Mesenteric fat pad (tissue), 1 donor: Measurements from ENCODE around the gene FRMD5. TPM values are rescaled to one million over a fixed set of nuclear protein-coding genes. Genes with fewer than 3 reads are reported as not detected.

Source experiments
- DNase-seq: peaks from one replicate; pipeline ENCODE4 v3.0.0-alpha.2; 2020; ENCODE audit warnings: low spot score
- total RNA-seq: library from RNA; stranded (reverse); fragmentation: NEBNext Ultra II Directional; extraction: Animal tissue kit (Norgen Biotek cat#: 25700); gene quantifications from one replicate; pipeline ENCODE4 v1.2.1, GENCODE V29; 2021
- donor health status: DM: yes; HTN: yes; CAD: no.

FRMD5 gene
- total RNA-seq, 1 donor from 2014 or later: 0.13 TPM

GRCh38 chr15:43977072-43977884 lies 217.8 kb downstream of the FRMD5 start:
- no peak for DNase-seq

DNA sequence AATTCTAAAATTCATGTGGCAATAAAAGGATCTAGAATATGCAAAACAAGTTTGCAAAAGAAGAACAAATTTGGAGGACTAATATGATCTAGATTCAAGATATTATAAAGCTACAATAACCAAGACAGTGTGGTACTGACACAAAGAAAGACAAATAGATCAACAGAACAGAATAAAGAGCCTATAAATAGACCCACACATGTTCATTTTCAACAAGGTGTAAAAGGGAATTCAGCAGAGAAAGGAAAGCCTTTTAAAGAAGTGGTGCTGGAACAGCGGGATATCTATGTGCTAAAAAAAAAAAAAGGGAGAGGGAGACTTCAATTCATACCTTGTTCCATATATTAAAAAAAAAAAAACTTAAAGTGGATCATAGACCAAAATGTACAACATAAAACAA lies 219.3 kb downstream of the FRMD5 start:
- no peak for DNase-seq

DNA sequence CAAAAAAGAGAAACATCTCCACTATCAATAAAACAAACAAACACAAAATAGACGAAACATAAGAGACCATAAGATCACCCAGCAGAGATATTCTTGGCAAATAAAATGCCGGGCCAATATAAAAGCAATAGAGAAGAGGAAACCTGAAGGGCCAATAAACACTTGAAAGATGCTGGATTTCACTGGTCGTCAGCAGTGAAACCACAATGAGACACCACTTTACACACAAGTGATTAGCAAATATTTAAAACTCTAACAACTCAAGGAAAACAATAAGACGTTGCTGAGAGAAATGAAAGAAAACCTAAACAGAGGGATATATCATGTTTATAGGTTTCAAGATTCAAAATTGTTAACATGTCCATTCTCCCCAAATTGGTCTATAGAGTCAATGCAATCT lies 219.7 kb downstream of the FRMD5 start:
- DNase-seq: no peak

DNA sequence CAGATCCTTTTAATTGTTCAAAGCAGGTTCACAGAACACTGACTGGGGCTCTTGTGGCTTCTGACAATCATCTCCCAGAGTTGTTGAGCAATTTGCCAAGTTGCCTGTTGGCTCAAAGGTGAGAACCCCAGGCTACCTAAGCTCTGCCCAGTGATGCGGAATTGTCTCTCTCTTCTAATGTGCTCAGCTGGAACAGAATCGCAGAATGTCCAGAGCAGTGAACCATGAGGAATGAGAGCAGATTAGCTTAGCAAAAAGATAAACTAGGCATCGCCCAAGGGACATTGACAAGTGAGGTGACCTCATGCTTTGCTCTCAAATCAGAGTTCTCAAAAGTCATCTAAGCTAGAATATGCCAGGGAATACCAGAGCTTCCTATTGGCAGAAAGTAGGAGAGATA lies 220.2 kb downstream of the FRMD5 start:
- DNase-seq: no peak

GRCh38 chr15:43969802-43970375 lies 225.2 kb downstream of the FRMD5 start:
- no peak for DNase-seq

DNA sequence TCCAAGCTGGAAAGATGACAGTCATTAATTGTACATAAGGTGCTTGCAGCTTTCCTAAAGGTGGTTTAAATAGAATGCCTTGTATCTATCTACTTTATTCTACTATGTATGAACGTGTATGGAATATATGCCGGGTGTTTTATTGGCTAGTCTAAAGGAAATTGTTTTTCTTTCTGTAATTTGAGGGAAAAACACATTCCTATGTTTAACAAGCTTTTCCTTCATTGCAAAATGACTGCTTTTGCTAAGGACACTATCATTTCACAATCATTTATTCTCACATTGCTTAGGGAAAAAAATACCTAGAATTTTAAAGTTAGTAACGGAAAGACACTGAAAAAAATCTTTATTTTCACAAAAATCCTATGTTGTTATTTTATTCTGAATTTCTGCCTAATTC lies 226.5 kb downstream of the FRMD5 start:
- DNase-seq: no peak

DNA sequence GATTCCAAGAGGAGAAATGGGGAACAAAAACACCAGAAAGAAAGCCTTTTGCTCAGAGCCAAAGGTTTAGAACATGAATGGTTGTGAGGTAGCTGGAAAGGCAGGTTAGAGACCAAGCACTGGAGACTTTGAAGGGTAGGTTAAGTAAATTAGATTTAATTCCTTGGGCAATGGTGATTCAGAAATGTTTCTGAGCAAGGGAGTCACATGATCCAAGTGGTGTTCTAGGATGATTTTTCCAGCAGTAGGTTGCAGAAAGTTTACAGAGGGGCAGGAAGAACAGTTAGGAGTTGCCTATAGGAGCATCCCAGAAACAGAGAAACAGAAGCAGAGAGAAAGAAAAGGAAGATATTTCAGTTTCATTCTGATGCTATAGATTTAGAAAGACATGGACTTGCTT lies 228.4 kb downstream of the FRMD5 start:
- no peak for DNase-seq

DNA sequence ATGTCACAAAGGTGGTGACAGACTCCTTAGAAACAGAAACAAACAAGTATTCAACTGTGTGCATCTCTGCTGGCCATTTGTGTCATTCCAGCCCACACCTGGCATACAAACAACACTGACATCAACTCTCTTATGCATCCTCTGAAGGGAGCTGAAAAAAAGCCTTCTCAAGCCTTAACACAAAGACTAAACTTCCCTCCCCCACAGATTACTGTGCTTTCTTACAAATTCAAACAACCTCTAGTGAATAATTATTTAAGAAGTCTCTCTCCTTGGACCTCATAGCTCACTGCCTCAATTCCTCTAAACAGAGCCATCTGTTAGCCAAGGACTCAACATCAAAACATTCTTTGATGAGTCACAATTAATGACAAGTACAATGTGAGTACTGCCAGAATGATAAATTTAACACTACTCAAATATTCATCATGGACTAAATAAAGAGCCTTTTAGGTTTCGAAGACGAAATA lies 236.2 kb downstream of the FRMD5 start:
- no peak for DNase-seq

DNA sequence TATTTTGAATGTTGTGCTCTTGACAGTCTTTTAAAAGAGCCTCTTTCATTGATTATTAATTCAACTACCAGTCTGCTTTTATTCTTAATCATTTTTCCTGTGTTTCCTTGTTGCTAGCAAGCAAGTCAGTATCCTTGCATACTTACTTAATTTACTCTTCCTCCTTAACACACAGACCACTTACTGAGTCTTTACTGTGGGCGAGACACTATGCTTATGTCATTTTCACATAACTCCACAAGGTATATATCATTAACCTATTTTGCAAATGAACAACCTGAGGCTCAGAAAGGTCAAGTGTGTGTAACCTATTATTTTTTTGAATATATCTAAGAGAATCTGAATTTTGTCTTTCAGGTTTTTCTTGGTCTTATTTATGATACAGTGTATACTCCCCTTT lies 237.3 kb downstream of the FRMD5 start:
- no peak for DNase-seq

- DNase-seq: no peak
These were observed 239.9 kb downstream of the FRMD5 start for GRCh38 chr15:43955140-43955539.

GRCh38 chr15:43954181-43954621 lies 240.9 kb downstream of the FRMD5 start:
- no peak for DNase-seq

DNA sequence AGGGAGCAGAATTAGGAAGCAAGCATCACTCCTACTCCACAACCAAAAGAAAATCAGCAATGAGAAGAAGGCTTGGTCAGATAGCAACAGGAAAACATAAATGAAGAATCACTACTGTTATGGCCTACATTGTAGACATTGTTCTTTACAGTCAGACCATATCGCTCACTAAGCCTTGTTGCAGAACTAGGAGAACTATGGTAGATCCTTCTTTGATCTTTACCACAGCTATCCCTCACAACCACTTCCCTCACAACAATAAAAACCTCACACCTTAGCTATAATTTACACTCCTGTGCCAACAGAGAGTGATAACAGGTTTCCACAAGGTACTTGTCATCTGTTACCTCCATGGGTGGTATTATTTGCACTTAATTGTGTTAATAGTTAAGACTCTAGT lies 241.7 kb downstream of the FRMD5 start:
- no peak for DNase-seq

- no peak for DNase-seq
These were observed 244.5 kb downstream of the FRMD5 start for GRCh38 chr15:43950531-43950930.

DNA sequence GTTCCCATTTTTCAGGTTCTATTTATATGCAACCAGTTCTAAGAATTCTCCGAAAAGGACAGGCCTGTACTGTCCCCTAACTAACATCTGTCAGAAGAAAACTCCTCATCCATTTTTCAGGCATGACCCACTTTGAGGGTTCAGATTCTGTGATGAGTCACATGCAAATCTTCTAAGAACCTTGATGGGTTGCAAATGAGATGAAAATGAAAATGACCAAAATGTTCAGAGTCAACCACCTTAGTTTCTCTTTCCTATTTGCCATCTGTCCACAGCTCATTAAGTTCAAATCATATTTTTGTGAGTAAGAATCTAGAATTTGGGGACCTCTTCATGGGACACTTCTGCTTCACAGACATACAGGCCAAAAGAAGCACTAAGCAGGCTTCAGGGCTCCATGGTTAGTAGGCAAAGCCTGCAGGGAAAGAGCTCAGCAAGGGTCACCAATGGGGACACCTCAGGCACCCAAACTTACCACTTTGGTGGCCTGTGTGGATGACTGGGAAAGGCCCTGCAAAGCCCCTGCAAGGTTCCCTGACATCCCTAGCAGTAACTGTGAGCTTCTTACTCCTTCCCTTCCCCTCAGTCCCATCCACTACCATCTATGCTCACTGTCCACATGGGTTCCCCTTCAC lies 246.3 kb downstream of the FRMD5 start:
- DNase-seq: no peak

DNA sequence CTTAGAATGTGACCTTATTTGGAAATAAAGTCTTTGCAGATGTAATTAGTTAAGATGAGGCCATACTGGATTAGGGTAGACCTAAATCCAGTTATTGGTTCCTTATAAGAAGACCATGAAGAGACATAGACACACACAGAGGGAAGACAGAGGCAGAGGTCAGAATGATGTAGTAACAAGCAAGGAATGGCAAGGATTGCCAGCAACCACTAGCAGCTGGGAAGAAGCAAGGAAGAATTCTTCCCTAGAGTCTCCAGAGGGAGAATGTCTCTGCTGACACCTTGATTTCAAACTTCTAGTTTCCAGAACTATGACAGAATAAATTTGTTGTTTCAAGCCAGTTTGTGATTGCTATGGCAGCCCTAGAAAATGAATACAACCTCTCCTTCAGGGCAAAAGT lies 251.6 kb downstream of the FRMD5 start:
- DNase-seq: no peak

GRCh38 chr15:43942194-43942593 lies 252.9 kb downstream of the FRMD5 start:
- DNase-seq: no peak

GRCh38 chr15:43941555-43941954 lies 253.5 kb downstream of the FRMD5 start:
- no peak for DNase-seq

DNA sequence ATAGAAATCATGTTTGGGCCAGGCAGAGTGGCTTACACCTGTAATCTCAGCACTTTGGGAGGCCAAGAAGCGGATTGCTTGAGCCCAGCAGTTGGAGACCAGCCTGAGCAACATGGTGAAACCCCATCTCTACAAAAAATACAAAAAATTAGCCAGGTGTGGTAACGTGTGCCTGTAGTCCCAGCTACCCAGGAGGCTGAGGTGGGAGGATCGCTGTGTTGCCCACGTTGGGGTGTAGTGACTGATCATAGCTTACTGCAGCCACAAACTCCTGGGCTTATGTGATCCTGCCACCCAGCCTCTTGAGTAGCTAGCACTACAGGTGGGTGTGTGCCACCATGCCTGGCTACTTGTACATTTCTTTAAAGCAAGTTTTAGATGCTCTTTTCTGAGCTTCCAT lies 254.0 kb downstream of the FRMD5 start:
- DNase-seq: no peak

DNA sequence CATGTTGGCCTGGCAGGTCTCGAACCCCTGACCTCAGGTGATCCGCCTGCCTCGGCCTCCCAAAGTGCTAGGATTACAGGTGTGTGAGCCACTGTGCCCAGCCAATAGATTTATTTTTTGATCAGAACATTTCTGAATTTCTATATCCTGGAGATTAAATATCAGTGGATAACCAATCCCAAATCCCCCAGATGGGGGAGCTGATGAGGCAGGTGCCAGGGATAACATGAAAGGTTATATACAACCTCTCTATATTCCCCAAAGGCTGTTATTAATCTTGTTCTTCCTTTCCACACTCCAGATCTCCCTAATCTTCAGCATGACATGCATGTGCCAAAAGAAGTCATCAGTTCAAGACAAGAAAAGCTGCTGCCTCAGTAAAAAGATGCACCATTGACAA lies 256.0 kb downstream of the FRMD5 start:
- DNase-seq: no peak

- DNase-seq: no peak
These were observed 260.6 kb downstream of the FRMD5 start for GRCh38 chr15:43934480-43934879.

GRCh38 chr15:43932907-43933306 lies 262.2 kb downstream of the FRMD5 start:
- DNase-seq: no peak

DNA sequence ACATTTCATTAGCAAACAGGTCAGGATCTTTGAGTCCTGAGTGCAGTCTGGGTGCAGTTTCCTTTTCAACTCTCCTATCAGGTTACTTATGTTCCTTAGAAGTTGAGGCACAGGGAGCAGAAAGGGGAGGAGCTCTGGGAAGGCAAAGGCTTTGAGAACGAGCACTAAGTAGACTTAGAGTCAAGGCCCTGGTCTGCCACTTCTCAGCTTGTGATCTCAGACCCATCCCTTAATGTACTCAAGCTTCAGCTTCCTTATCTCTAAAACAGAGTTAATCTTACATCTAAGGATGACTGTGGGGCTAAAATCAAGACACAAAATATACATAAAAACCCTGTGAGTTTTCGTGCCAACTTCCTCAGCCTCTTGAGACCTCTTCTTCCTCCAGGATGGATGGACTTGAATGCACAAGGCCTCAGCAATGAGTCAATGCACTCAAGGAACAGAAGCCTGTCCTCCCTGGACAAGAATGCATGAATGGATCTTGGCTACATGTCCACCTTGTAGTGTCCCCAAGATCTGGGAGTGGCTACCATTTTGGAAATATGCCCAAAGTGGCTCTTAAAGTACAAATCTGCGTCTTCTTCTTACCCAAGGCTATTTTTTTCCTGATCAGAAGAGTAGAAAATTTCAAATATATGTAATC lies 263.2 kb downstream of the FRMD5 start:
- no peak for DNase-seq
